OCI-LY7 (cell line): ENCODE measurements around the gene GRID1.

ENCODE experiments used
- CTCF ChIP-seq: fragments of 200-600 bp; sonication (generic); conservative IDR thresholded peaks from 2 replicates; pipeline ENCODE4 v1.5.1; 2014; ENCODE audit warnings: mild to moderate bottlenecking, antibody characterized with exemption, low read length, moderate library complexity, mixed read lengths
- EZH2phosphoT487 ChIP-seq: fragments of 200-600 bp; sonication (generic); IDR thresholded peaks from 2 replicates; pipeline ENCODE4 v1.6.1; 2018; ENCODE audit warnings: low read depth, borderline replicate concordance, mild to moderate bottlenecking, mixed run types, antibody characterized with exemption, low read length, moderate library complexity, mixed read lengths

- no peak for TF ChIP-seq CTCF
- TF ChIP-seq EZH2phosphoT487: no peak
Measured at GRCh38 chr10:86191166-86191565, 175.4 kb downstream of the GRID1 start.
